ENCODE measurements around the gene CASP14. TPM values are rescaled to one million over a fixed set of nuclear protein-coding genes. Genes with fewer than 3 reads are reported as not detected.
"Not testable (repeated sequence)": the region's sequence is repeated elsewhere in the genome, so short reads cannot be mapped to it uniquely, and the experiment has no call there.

The CASP14 gene
- total and polyA plus RNA-seq, 5 donors, result not detected

GRCh38 chr19:15072930-15073647, 23.8 kb downstream of the CASP14 start:
- H3K4me3 ChIP-seq (ENCODE audit: low read length), result no peak overlapping the region
- intact Hi-C loops (cut with DNase I), result no loop called here
- no peaks in the 10 kb centered on the region for H3K4me1 ChIP-seq (ENCODE audit: control insufficient read depth, insufficient read depth, low read length)
- 64% methylated on average over 23 of the region's 23 CpGs for WGBS
- DNase-seq (no peak), ATAC-seq (no peak)
- H3K9me3 ChIP-seq (ENCODE audit: control insufficient read depth, low read length), result no peaks in the 10 kb centered on the region
- no peaks in the 10 kb centered on the region for H3K27me3 ChIP-seq (ENCODE audit: control insufficient read depth, insufficient read depth)
- no peak overlapping the region for H3K27ac ChIP-seq (ENCODE audit: low read length)

GRCh38 chr19:15074371-15074770, 25.1 kb downstream of the CASP14 start:
- H3K27ac ChIP-seq (ENCODE audit: low read length), result no peak overlapping the region
- no peaks in the 10 kb centered on the region for H3K27me3 ChIP-seq (ENCODE audit: control insufficient read depth, insufficient read depth)
- intact Hi-C loops (cut with DNase I), result no loop called here
- ATAC-seq (no peak), DNase-seq (no peak)
- no peak overlapping the region for H3K4me3 ChIP-seq (ENCODE audit: low read length)
- no peaks in the 10 kb centered on the region for H3K9me3 ChIP-seq (ENCODE audit: control insufficient read depth, low read length)
- 46% methylated on average over 2 of the region's 2 CpGs for WGBS
- H3K4me1 ChIP-seq (ENCODE audit: control insufficient read depth, insufficient read depth, low read length), result no peaks in the 10 kb centered on the region

GRCh38 chr19:15075806-15076205, 26.5 kb downstream of the CASP14 start:
- H3K9me3 ChIP-seq (ENCODE audit: control insufficient read depth, low read length), result no peaks in the 10 kb centered on the region
- H3K27me3 ChIP-seq (ENCODE audit: control insufficient read depth, insufficient read depth), result no peaks in the 10 kb centered on the region
- WGBS, result 78% methylated on average over 4 of the region's 4 CpGs
- no peaks in the 10 kb centered on the region for H3K4me1 ChIP-seq (ENCODE audit: control insufficient read depth, insufficient read depth, low read length)
- DNase-seq (no peak), ATAC-seq (no peak)
- intact Hi-C loops (cut with DNase I), result no loop called here
- no peak overlapping the region for H3K27ac ChIP-seq (ENCODE audit: low read length)
- H3K4me3 ChIP-seq (ENCODE audit: low read length), result no peak overlapping the region

GRCh38 chr19:15080002-15080401, 30.7 kb downstream of the CASP14 start:
- H3K27me3 ChIP-seq (ENCODE audit: control insufficient read depth, insufficient read depth); DNase-seq; intact Hi-C loops (cut with DNase I); H3K27ac ChIP-seq (ENCODE audit: low read length); ATAC-seq; H3K4me1 ChIP-seq (ENCODE audit: control insufficient read depth, insufficient read depth, low read length); H3K9me3 ChIP-seq (ENCODE audit: control insufficient read depth, low read length); H3K4me3 ChIP-seq (ENCODE audit: low read length): not testable (repeated sequence)
- 61% methylated on average over 4 of the region's 4 CpGs for WGBS

- Histone ChIP-seq H3K4me3 (ENCODE audit: low read length) (no peak within 1 kb of the TSS), H3K27me3 (ENCODE audit: control insufficient read depth, insufficient read depth) (no peaks in the 10 kb centered on the region), H3K27ac (ENCODE audit: low read length) (no peak within 1 kb of the TSS), H3K4me1 (ENCODE audit: control insufficient read depth, insufficient read depth, low read length) (no peaks in the 10 kb centered on the region), H3K9me3 (ENCODE audit: control insufficient read depth, low read length) (no peaks in the 10 kb centered on the region)
- DNase-seq (no peak), ATAC-seq (no peak)
- intact Hi-C loops (cut with DNase I), result no loop called here
- 68% methylated on average over 6 of the region's 6 CpGs for WGBS
These were observed 32.6 kb downstream of the CASP14 start, which contains the start of gene OR1I1 for GRCh38 chr19:15081911-15082310. OR1I1 (plus strand) TSS chr19:15082211; CDS start chr19:15087066, 4,855 bp downstream.

- no peaks in the 10 kb centered on the region for H3K9me3 ChIP-seq (ENCODE audit: control insufficient read depth, low read length)
- H3K4me1 ChIP-seq (ENCODE audit: control insufficient read depth, insufficient read depth, low read length), result no peaks in the 10 kb centered on the region
- intact Hi-C loops (cut with DNase I), result no loop called here
- ATAC-seq, result no peak
- H3K4me3 ChIP-seq (ENCODE audit: low read length), result no peak overlapping the region
- H3K27me3 ChIP-seq (ENCODE audit: control insufficient read depth, insufficient read depth), result no peaks in the 10 kb centered on the region
- 74% methylated on average over 11 of the region's 11 CpGs for WGBS
- DNase-seq, result no peak
- H3K27ac ChIP-seq (ENCODE audit: low read length), result no peak overlapping the region
These were observed 37.9 kb downstream of the CASP14 start for GRCh38 chr19:15087182-15087581.

GRCh38 chr19:15091918-15092753, 42.9 kb downstream of the CASP14 start:
- intact Hi-C loops (cut with DNase I), result loop anchor here (1.0 to 10.0 kb wide), 6 partner anchors 55 to 465 kb away; no protein-coding TSS in a partner anchor
- H3K4me1 ChIP-seq (ENCODE audit: control insufficient read depth, insufficient read depth, low read length), result no peaks in the 10 kb centered on the region
- no peak overlapping the region for H3K4me3 ChIP-seq (ENCODE audit: low read length)
- H3K9me3 ChIP-seq (ENCODE audit: control insufficient read depth, low read length), result no peaks in the 10 kb centered on the region
- 20% methylated on average over 13 of the region's 13 CpGs for WGBS
- DNase-seq (no peak), ATAC-seq (peak in 1 of 2 donors; percentile 64)
- no peak overlapping the region for H3K27ac ChIP-seq (ENCODE audit: low read length)
- H3K27me3 ChIP-seq (ENCODE audit: control insufficient read depth, insufficient read depth), result no peaks in the 10 kb centered on the region

- 84% methylated on average over 2 of the region's 2 CpGs for WGBS
- no peaks in the 10 kb centered on the region for H3K9me3 ChIP-seq (ENCODE audit: control insufficient read depth, low read length)
- H3K4me3 ChIP-seq (ENCODE audit: low read length), result no peak overlapping the region
- intact Hi-C loops (cut with DNase I), result loop anchor here (2.0 to 10.0 kb wide), 5 partner anchors 54 to 464 kb away; no protein-coding TSS in a partner anchor
- no peaks in the 10 kb centered on the region for H3K27me3 ChIP-seq (ENCODE audit: control insufficient read depth, insufficient read depth)
- no peak for DNase-seq
- H3K27ac ChIP-seq (ENCODE audit: low read length), result no peak overlapping the region
- ATAC-seq, result no peak
- no peaks in the 10 kb centered on the region for H3K4me1 ChIP-seq (ENCODE audit: control insufficient read depth, insufficient read depth, low read length)
These were observed 43.7 kb downstream of the CASP14 start for GRCh38 chr19:15093001-15093400.

GRCh38 chr19:15096223-15096622, 46.9 kb downstream of the CASP14 start:
- no peak for DNase-seq
- intact Hi-C loops (cut with DNase I), result loop anchor here in 1 of 4 donors (10.0 kb wide), 1 partner anchor 459 kb away; no protein-coding TSS in a partner anchor
- WGBS, result 80% methylated on average over 3 of the region's 3 CpGs
- Histone ChIP-seq H3K27me3 (ENCODE audit: control insufficient read depth, insufficient read depth) (no peaks in the 10 kb centered on the region), H3K4me3 (ENCODE audit: low read length) (no peak overlapping the region), H3K4me1 (ENCODE audit: control insufficient read depth, insufficient read depth, low read length) (no peaks in the 10 kb centered on the region), H3K27ac (ENCODE audit: low read length) (no peak overlapping the region), H3K9me3 (ENCODE audit: control insufficient read depth, low read length) (no peaks in the 10 kb centered on the region)
- no peak for ATAC-seq

GRCh38 chr19:15097980-15098379, 48.7 kb downstream of the CASP14 start:
- 83% methylated on average over 6 of the region's 6 CpGs for WGBS
- not testable (repeated sequence) for H3K27ac ChIP-seq (ENCODE audit: low read length); H3K9me3 ChIP-seq (ENCODE audit: control insufficient read depth, low read length); ATAC-seq; H3K27me3 ChIP-seq (ENCODE audit: control insufficient read depth, insufficient read depth); H3K4me1 ChIP-seq (ENCODE audit: control insufficient read depth, insufficient read depth, low read length); DNase-seq; H3K4me3 ChIP-seq (ENCODE audit: low read length)
- intact Hi-C loops (cut with DNase I), result loop anchor here in 1 of 4 donors (10.0 kb wide), 1 partner anchor 457 kb away; no protein-coding TSS in a partner anchor

- 88% methylated on average over 10 of the region's 10 CpGs for WGBS
- no peaks in the 10 kb centered on the region for H3K27me3 ChIP-seq (ENCODE audit: control insufficient read depth, insufficient read depth)
- H3K27ac ChIP-seq (ENCODE audit: low read length), result no peak overlapping the region
- H3K4me3 ChIP-seq (ENCODE audit: low read length), result no peak overlapping the region
- intact Hi-C loops (cut with DNase I), result loop anchor here in 1 of 4 donors (10.0 kb wide), 1 partner anchor 456 kb away; no protein-coding TSS in a partner anchor
- H3K4me1 ChIP-seq (ENCODE audit: control insufficient read depth, insufficient read depth, low read length), result no peaks in the 10 kb centered on the region
- no peaks in the 10 kb centered on the region for H3K9me3 ChIP-seq (ENCODE audit: control insufficient read depth, low read length)
- DNase-seq, result no peak
- ATAC-seq, result no peak
These were observed 49.2 kb downstream of the CASP14 start for GRCh38 chr19:15098460-15098859.

Measured in right cardiac atrium (tissue), 5 donors.